Measurements from ENCODE around the gene CDC42. TPM values are rescaled to one million over a fixed set of nuclear protein-coding genes. Genes with fewer than 3 reads are reported as not detected.

CDC42 gene
- total and polyA plus RNA-seq, 7 donors: 71.6 to 135 (median 119) TPM

DNA sequence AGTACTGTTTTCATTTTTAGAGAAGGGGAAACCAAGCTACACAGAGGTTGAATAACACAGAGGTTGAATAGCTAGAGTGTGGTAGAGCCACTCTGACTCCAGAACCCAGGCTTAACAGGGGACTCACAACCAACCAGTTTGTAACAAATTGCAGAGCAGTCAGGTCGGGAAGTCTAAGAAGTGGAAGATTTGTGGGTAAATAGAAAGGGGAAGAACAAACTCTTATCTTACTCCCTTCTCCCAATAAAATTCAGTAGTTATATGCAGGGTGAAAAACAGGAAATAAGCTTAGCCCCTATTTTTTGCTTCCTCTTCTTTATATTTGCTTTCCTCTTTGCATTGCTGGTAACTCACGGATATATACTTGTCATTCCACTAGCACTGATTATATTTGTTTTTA is 23.2 kb downstream of the CDC42 start:
- intact Hi-C loops (cut with DNase I): no loop called here
- H3K4me1 ChIP-seq: peaks cover 68% of the 10 kb centered on the region
- 48 to 72% (median 70%) methylated on average over 2 of the region's 2 CpGs for WGBS, 3 donors

DNA sequence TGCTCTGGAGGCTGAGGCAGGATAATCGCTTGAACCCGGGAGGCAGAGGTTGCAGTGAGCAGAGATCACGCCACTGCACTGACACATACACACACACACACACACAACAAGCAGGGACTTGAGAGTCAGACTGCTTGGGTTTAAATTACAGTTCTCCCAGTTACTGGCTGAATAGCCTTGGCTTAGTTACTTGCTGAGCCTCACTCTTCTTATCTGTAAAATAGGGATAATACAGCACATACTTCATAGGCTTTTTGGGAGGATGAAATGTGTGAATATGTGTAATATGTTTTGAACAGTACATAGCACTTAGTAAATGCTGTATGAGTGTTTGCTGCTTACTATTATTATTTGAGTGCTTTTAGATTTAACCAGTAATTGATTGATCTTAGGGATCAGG is 23.8 kb downstream of the CDC42 start:
- Histone ChIP-seq H3K4me1 (peaks cover 66% of the 10 kb centered on the region), H3K9me3 (no peaks in the 10 kb centered on the region), H3K4me3 (no peak overlapping the region), H3K27me3 (ENCODE audit: insufficient read depth in 3 of 3, low read length in 2 of 3) (no peaks in the 10 kb centered on the region), H3K36me3 (ENCODE audit: insufficient read depth in 1 of 2, low read depth in 1 of 2) (peaks cover 4 to 34% of the 10 kb centered on the region in 2 donors), H3K27ac (no peak overlapping the region)
- no peak for ATAC-seq
- intact Hi-C loops (cut with DNase I): no loop called here
- TF ChIP-seq, protein P1, sequence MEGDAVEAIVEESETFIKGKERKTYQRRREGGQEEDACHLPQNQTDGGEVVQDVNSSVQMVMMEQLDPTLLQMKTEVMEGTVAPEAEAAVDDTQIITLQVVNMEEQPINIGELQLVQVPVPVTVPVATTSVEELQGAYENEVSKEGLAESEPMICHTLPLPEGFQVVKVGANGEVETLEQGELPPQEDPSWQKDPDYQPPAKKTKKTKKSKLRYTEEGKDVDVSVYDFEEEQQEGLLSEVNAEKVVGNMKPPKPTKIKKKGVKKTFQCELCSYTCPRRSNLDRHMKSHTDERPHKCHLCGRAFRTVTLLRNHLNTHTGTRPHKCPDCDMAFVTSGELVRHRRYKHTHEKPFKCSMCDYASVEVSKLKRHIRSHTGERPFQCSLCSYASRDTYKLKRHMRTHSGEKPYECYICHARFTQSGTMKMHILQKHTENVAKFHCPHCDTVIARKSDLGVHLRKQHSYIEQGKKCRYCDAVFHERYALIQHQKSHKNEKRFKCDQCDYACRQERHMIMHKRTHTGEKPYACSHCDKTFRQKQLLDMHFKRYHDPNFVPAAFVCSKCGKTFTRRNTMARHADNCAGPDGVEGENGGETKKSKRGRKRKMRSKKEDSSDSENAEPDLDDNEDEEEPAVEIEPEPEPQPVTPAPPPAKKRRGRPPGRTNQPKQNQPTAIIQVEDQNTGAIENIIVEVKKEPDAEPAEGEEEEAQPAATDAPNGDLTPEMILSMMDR (IDR thresholded peaks at IDR 0.05): no peak
- 73 to 92% (median 76%) methylated on average over 3 of the region's 3 CpGs for WGBS, 3 donors
- no peak for DNase-seq

More for the DNA sequence above, 23.2 kb downstream of the CDC42 start:
- TF ChIP-seq, protein P1 (IDR thresholded peaks at IDR 0.05): no peak
- Histone ChIP-seq H3K27me3 (ENCODE audit: insufficient read depth in 3 of 3, low read length in 2 of 3) (no peaks in the 10 kb centered on the region), H3K27ac (no peak overlapping the region), H3K4me3 (no peak overlapping the region), H3K36me3 (ENCODE audit: insufficient read depth in 1 of 2, low read depth in 1 of 2) (peaks cover 4 to 29% of the 10 kb centered on the region in 2 donors), H3K9me3 (no peaks in the 10 kb centered on the region)
- no peak for ATAC-seq
- no peak for DNase-seq

DNA sequence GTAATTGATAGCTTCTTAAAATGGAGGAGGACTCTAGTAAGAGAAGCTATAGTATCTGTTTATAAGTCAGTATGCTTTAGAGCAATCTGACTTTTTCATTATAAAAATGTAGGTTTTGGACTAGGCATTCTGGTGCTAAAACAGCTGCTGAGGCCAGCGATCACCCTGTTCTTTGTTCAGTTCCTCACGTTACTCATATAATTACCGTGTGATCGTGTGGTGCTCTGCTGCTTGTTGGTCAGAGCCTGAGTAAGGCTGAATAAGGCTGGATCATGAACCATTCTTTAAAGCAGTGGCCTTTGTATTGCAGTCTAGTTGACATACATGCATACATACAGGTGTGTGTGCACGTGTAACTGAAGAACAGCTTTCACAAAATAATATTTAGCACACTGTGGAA is 25.2 kb downstream of the CDC42 start:
- Histone ChIP-seq H3K9me3 (no peaks in the 10 kb centered on the region), H3K4me3 (no peak overlapping the region), H3K27ac (peak overlapping the region; percentile 43), H3K4me1 (peaks cover 54% of the 10 kb centered on the region), H3K27me3 (ENCODE audit: insufficient read depth in 3 of 3, low read length in 2 of 3) (no peaks in the 10 kb centered on the region), H3K36me3 (ENCODE audit: insufficient read depth in 1 of 2, low read depth in 1 of 2) (peaks cover 4 to 46% of the 10 kb centered on the region in 2 donors)
- no peak for DNase-seq
- ATAC-seq: peak; percentile 30 to 63 (median 52)
- TF ChIP-seq, protein P1 (IDR thresholded peaks at IDR 0.05): no peak
- 12 to 22% (median 12%) methylated on average over 5 of the region's 5 CpGs for WGBS, 3 donors
- intact Hi-C loops (cut with DNase I): no loop called here

DNA sequence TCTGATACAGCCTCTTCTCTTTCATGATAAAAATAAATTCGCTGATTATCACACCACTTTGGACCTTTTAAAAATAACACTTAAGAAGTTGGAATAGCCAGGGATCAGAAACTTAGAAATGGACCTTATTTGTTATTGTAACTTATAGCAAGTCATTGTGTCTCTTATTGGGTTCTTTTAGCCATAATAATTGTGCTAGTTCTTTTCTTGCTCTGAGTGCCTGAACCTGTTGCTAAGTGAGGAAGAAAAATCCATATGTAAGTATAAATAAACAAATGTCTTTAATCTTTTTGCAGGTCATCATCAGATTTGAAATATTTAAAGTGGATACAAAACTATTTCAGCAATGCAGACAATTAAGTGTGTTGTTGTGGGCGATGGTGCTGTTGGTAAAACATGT is 25.6 kb downstream of the CDC42 start:
- H3K9me3 ChIP-seq: no peaks in the 10 kb centered on the region
- TF ChIP-seq, protein P1 (IDR thresholded peaks at IDR 0.05): no peak
- peaks cover 4 to 50% of the 10 kb centered on the region in 2 donors for H3K36me3 ChIP-seq (ENCODE audit: insufficient read depth in 1 of 2, low read depth in 1 of 2)
- no peak for ATAC-seq
- DNase-seq: no peak
- H3K4me1 ChIP-seq: peaks cover 50% of the 10 kb centered on the region
- no peaks in the 10 kb centered on the region for H3K27me3 ChIP-seq (ENCODE audit: insufficient read depth in 3 of 3, low read length in 2 of 3)
- 85 to 92% (median 89%) methylated on average over 2 of the region's 2 CpGs for WGBS, 3 donors
- intact Hi-C loops (cut with DNase I): no loop called here
- H3K4me3 ChIP-seq: no peak overlapping the region
- H3K27ac ChIP-seq: no peak overlapping the region

DNA sequence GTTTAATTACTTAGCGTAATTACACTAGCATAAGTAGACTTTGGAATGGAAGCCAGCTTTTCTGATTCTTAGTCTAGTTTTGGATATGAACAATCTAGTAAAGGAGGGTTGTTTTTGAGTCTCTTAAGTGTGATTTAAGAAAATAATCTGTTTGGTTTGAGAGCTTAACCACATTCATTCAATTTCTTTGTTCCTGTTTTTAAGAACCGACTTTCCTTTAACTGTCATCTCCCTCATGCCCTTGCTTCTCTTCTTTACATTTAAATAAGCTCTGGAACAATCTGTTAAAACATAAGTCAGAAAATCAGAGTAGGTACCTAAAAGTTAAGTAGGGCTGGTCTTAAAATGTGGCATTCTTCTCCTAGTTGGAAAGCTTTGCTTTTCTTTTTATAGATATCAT is 27.7 kb downstream of the CDC42 start:
- H3K27ac ChIP-seq: no peak overlapping the region
- peaks cover 34% of the 10 kb centered on the region for H3K4me1 ChIP-seq
- H3K4me3 ChIP-seq: no peak overlapping the region
- no peaks in the 10 kb centered on the region for H3K9me3 ChIP-seq
- no peaks in the 10 kb centered on the region for H3K27me3 ChIP-seq (ENCODE audit: insufficient read depth in 3 of 3, low read length in 2 of 3)
- intact Hi-C loops (cut with DNase I): no loop called here
- TF ChIP-seq, protein P1 (IDR thresholded peaks at IDR 0.05): no peak
- WGBS, 3 donors: 85 to 98% (median 92%) methylated on average over 2 of the region's 2 CpGs
- peaks cover 0 to 55% of the 10 kb centered on the region in 2 donors for H3K36me3 ChIP-seq (ENCODE audit: insufficient read depth in 1 of 2, low read depth in 1 of 2)
- ATAC-seq: no peak
- no peak for DNase-seq
